Eye (tissue), 1 donor: ENCODE results near the gene TMEM236.

Source experiments
- DNase-seq: peaks from one replicate; pipeline ENCODE4 v3.0.0-alpha.2; 2015

TMEM236 gene

DNA sequence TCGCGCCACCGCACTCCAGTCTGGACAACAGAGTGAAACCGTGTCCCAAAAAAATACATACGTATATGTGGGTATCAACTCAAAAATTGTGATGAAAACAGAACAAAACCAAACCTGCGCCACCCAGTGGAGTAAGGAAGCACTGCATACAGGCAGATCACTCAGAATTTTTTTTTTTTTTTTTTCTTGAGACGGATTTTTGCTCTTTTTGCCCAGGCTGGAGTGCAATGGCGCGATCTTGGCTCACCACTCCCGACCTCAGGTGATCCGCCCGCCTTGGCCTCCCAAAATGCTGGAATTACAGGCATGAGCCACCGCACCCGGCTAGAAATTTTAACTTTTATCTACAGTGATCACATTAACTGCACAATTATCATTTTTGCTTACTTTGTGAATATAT lies 9.1 kb upstream of the TMEM236 start:
- peak; percentile 79 for DNase-seq

DNA sequence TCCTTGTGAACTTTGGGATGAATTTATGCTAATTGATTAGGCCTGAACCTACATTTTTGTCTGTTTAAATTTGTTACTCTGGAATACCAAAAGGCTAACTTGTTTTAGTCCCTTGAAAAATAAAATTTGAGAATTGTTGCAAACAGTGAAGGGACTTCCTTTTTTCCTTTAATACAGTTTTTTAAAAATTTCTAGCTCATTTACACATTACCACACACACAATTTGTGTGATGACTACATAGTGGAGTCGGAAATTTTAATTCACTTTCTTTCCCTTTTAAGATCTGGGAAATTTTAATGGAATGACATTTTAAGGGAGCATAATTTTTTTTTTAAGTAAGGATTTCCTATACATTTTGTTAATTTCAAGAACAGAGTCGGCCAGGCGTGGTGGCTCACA lies 8.6 kb upstream of the TMEM236 start:
- DNase-seq = no peak

DNA sequence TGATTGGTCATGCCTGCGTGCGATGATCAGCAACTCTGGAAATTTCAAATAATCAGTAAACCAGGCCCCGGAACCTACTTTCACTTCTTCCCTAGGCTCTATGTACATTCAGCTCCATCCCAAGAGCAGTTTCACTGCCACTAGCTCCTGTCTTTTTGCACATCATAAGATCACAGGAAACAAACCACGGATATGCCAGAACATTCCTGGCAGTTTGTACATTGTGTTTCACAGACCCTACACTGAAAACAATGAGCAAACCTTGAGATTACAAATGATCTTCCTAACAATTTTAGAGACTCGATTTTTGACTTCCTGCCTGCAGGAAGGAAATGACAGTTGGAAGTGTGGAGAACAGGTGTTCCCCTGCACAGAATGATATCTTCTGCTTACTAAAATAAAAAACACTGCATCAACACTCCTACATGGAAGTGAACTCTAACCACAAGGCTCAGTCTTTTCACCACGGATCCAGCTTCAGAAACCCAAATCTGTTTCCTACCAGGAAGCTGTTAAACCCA lies 7.6 kb upstream of the TMEM236 start:
- no peak for DNase-seq

DNA sequence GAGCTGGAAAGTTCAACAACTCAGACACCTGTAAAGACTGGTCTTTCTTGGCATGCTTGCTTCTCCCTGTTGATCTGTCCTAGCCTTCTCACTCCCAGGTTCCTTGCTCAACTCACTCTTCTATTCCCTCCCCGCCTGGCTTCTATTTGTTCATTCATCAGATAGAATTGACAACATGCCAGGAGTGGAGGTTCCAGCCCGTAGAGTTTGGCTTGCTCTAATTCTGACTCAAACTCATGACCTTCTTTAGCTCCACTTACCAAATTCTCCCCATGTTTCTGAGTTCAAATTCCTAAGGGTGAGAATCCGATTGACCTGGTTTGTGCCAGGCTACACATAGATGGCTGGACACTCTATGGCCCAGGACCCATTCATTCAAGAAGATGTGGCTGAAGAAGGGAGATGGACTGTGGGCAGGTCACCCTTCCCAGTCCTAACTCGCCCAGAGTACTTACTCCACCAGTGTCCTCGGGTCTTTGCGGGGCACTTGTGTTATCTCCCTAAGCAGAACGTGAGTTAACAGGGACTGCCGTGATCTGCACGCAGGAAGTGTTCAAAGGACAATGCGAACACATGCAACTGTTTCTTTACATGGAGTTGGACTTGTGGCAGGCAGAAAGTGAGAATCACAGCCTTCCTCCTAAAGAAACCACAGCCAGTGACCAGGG lies 4.0 kb upstream of the TMEM236 start:
- no peak for DNase-seq

DNA sequence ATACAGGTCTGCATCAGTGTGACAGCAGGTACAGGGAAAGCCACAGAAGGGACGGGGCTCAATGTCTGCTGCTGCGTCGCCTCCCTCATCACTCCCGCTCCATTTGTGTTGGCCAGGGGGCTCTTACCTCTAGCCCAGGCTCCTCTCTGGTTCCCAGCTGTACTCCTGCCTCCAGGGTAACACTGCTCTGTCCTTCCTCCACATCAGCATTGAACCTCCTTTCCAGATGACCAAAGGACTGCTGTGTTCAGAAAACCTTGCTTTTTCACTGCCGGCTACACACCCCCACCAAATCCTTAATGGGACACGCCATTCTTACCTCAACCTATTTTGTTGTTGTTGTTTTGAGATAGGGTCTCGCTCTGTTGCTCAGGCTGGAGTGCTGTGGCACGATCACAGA lies 2.1 kb upstream of the TMEM236 start:
- DNase-seq = no peak

DNA sequence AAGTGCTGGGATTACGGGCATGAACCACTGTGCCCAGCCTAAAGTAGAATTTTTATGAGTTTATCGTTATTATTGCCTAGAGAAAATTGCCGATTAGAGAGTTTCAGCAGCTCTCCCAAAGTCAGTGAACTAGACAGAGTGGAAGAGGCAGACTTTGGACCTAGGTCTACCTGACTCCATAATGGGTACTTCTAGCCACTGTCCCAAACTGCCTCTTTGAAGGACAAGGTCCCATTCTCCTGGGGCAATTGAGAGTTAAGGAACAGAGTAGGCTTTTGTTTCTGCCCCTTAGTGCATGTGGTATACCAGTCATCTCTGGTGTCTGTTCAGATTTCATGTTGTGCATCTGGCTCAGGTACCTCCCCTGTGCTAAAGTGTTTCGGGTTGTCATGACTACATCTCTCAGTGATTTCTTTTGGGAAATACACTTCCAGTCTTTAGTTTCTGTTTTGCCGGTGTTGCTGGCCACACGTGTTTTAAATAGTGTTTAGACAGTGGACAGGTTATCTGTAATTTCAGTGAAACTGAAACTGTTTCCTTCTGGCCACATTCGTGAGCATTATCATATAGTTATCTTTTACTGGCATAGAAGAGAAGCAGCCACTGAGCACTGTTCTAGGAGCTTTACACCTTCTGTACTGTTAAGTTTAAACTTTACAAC lies 4.7 kb downstream of the TMEM236 start:
- DNase-seq = no peak

DNA sequence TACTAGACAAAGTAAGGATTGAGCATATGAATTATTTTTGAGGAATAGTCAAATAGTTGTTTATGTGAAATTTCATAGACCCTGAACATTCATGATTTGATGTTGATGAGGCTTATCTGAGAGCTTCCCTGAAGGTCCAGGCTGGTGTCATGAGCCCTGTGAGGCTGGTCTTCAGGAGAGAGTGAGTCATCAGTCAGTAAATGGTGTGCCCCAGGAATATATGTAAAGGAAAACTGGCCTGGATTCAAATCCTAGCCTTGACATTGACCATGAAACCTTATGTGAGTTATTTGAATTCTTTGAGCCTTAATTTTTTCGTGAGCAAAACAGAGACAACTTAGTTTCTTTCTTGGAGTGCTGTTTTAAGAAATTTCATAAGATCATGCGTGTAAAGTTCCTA lies 6.2 kb downstream of the TMEM236 start:
- DNase-seq = no peak

DNA sequence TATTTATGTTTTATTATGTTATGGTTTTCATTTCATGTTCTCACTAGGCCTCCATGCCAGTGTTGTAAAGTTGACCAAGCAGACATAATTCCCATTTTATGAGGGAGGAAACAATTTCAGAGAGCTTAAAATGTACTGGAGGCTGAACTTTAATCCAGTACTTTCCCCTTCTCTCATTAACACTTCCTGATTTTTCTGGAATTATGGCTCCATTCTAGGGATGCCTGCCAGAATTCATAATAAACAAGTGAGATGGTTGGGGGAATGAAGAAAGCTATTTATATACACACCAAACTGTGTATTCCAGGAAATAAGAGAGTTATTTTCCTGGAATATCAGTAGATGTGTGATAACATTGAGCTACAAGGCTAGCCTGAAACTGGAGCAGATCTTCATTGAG lies 6.9 kb downstream of the TMEM236 start:
- DNase-seq = no peak

DNA sequence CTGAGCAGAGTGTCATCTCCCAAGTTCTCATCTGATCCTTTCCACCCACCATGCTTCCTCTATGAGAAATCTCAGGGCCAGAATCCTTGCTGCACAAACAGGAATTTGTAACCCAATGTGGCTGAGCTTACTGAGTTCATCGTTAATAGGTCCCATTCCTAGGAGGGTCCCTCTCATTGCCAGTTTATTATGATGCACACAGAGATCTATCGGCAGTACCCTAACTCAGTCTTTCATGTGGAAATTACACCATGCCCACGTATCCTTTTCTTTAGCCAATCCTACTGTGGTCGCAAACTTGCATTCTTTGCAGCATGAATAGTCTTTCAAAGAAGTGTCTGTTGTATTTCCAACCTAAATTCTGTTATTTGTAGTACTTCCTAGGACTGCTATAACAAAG lies 12.1 kb downstream of the TMEM236 start:
- DNase-seq = no peak

DNA sequence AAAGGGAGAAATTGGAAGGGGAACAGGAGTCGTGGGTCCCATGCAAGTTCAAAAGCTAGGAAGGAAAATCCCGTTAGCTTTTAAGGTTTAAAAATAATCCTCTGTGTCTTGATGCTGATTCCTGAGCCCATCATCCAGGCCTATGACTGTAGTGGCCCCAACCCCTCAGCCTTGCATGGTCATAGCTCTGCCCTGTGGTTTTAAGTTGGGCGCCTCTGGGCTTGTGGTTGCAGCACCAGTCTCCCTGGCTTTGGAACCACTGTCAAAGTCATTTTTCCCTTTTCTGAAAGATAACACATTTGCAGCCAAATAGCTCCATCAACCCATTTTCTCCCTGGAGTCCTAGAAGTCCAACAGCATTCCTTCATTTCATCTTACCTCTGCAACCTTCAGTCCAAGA lies 13.6 kb downstream of the TMEM236 start:
- DNase-seq = no peak

DNA sequence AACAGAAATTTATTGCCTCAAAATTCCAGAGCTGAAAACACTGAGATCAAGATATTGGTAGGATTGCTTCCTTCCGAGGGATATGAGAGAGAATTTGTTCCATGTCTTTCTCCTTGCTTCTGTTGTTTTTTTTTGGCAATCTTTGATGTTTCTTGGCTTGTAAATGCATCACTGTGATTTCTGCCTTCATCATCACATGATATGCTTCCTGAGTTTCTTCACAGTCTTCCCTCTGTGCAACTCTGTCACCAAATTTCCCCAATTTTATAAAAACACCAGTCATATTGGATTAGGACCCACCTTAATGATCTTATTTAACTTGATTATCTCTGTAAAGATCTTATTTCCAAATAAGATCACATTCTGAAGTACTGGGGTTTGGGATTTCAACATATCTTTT lies 14.7 kb downstream of the TMEM236 start:
- DNase-seq = no peak

DNA sequence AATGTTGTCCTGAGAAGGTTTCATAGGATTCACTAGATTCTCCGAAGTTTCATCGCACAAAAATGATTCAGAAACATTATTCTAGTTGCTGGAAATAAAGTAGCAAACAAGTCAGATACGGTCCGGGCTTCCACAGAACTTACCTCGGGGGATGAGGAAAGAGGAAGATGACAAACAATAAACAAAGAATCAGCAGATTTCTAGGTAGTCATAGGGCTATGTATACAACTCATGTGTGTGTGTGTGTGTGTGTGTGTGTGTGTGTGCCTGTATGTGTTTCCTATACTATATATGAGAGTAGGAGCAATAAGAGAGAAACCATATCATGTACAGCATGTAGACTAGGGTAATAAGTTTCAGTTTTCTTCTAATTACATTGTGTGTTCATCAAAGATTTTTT lies 16.5 kb downstream of the TMEM236 start:
- no peak for DNase-seq

DNA sequence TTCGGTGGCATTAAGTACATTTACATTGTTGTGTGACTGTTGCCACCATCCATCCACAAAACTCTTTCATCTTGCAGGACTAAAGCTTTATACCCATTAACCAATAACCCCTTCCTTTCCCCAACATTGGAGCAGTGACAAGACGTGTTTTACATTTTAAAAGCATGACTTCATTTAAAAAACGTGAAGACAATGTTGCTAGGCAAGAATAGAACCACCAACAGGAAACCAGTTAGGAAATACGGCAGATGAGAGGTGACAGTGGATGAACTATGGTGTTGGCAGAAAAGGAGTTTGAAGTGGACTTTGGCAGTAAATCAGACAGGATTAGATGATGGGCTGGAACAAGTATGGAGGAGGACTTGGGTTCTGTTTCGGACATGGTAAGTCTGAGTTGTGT lies 17.0 kb downstream of the TMEM236 start:
- DNase-seq = no peak

DNA sequence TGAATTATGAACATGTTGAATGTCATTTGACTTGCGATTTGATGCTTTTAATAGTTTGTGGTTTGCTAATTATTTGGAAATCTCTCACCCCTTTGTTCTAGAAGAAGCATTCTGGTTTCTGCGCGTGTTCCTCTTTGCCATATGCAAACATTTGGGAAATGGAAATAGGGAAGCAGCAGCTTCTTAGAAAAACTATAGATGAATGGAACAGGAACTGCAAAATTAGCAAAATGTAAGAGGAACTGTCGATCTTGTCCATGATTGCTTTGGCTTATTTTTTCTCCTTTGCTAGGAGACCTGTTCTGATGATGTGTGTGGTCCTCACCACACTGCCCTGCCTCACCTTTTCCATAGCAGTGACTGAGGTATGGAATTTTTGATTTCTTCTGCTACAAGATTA lies 19.0 kb downstream of the TMEM236 start:
- no peak for DNase-seq

DNA sequence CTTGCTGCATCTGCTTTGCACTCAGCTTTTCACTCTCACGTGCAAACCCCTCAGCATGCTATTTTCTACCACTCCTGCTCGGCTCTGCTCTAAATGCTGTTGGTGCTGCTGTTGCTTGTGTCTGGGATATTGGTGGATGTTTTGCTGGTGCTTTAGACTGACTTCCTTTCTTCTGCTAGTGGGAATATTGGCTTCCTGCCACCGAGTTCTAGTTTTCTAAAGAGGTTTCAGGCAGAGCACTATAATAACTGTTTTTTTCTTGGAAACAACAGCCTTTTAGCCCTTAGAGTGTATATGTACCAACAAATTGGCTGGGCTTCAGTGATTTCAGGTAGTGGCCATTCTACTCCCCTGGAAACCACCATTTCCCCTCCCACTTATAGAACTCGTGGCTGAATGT lies 27.8 kb downstream of the TMEM236 start:
- no peak for DNase-seq

DNA sequence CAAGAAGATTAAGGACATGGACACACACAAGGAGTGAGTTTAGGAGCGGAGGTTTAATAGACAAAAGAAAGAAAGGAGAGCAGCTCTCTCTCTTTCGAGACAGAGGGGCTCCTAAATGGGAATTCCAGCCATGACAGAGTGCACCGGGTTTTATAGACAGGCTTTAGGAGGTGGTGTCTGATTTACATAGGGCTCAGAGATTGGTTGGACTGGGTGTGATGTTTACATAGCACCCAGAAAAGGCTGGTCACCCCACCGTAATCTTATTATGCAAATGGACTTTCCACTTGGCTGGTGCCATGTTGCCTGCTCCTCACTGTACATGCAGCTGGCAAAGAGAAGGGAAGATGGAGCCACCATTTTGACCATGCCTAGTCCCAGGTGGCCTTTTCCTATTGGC lies 28.7 kb downstream of the TMEM236 start:
- no peak for DNase-seq

DNA sequence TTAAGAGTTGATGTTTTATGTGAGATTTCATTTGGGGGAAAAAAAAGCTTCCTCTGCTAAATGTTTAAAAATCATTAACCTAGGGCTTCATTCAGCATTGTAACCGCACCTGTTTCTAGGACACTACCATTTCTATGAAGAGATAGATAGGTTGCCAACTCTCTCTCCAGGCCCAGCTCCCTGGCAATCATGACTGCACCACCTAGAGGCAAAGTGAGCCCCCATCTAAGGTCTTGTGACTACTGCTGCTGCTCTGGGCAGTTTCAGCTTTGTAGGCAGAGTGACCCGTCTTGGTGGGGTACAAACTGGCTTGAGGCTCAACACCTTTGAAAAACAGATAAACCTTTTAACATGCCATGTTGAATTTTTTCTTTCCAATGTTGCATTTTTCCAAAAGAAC lies 29.9 kb downstream of the TMEM236 start:
- no peak for DNase-seq

DNA sequence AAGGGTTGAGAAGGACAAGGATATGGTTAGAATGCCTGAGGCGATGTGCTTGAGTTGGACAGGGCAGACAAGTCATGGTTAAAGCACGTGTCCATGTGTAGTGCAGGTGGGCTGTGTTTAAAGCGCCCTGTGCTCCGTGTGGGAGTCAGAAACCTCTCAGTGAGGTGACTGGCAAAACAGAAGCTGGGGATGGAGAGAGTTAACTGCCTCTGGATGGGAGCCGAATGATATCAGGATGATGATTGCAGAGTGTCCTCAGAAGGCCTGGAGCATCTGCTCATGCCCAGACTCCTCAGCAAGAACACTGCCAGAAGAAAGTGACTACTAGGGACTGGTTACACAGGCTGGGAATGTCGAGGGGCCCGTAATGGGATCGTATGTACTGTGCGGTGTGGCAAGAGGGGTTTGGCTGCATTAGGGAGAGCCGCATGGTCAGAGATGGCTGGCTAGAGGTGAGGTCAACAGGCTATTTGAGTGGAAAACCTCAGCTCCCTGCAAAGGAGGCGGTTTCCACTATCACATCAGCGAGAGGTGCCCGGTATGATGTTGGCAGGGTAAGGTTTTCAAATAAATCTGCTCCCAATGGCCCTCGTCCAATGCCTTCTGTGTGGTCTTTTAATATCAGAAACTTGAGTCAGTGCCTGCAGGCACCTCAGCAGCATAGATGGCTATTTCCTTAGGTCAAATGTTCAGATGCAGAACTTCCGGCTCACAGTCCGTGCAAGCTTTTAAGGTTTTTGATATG lies 31.1 kb downstream of the TMEM236 start:
- DNase-seq = no peak

DNA sequence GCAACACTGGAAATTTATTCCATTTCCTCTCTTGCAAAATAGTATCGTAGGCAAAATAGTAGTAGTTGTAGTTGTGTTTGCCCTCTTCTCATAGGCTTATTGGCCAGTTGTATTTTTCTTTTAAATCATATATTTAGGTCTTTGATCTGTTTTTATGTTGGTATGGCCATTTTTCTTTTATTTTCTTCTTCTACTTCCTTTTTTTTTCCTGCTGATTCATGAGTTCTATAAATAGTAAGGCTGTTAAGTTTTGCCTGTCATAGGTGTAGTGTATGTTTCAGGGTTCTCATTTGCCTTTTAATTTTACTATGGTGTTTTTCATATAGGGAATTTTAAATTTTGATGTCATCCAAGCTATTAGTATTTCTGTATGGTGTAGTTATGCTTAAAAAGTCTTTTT lies 31.8 kb downstream of the TMEM236 start:
- DNase-seq = no peak

DNA sequence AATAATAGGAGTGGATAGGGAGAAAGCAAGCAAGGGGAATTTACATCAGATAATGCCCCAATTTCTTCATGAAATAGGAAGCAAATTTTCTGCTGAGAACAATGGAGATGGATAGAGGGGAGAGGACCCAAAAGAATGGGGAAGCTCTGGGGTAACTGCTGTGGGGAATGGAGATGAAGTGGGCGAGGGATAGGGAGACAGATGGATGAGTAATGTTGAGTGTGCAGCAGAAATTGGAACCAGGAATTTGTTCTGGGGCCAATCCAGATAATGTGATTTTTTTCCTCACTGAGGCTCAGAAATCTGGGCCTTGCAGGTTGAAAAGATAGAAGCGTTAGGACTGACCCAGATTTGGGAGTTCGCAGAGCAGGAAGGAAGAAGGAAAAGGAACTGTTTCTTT lies 32.7 kb downstream of the TMEM236 start:
- DNase-seq = no peak

DNA sequence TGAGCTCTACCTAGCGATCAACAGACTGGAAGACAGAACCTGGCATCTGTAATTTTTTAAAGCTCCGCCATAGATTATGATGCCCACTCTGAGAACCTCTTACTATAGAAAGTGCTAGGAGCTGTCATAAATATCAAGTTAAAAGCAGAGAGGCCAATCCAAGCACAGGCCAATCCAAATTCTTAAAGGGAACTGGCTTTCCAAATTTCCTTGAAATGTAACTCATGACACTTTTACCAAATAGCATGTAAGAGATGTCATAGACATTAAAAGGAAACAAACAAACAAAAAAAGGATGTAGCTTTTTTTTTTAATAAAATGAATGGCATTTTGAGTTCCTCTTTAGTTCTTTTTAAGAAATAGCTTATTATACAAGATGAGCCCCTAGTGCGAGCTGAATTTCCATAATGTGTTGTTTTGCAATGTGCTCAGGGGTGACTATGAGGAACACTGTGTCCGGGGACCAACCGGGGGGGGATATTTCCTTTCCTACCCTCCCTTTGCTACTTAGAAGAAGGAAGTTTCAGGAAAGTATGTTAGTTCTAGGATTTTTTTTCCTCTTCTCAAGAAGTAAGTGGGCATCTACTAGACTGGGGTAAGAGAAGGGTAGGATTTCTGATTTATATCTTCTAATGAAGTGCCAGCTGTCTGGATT lies 33.4 kb downstream of the TMEM236 start:
- no peak for DNase-seq

DNA sequence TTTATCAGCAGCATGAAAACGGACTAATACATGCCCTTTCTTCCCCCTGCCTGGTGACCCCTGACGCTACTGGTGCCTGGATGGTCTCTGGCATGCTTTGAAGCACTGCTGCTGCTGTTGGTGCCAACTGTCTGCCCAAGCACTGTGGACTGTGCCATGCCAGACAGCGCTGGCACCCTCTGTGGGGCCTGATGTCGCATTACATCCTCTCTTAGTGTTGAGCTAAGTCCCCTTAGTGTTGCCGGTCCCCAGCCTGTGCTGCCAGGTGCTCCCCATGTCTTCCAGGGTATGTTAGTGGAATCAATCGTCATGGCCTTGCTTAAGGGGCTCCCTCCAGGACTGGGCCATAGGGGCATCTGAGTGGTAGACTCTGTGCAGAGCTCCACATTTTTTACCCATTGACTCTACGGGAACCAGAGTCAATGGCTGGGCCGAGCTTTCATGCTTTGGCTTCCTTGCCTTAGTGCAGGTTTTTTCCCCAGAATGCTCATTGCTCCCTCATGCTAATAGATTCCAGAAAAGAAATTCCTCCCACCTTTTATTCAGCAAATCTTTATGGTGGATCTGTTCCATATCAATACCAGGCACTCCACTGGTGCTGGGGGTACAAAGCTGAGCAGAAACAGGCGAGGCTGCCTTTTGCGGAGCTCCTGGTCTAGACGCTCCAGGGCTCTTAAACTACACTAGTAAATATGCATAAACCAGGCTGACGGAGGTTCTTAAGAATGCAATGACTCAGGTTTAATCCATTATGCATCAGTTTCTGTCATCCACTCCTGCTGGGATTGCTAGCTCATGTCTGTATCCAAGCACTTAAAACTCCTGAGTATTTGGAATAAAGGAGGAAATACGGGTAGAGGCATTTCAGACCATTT lies 35.3 kb downstream of the TMEM236 start:
- DNase-seq = peak; percentile 61

DNA sequence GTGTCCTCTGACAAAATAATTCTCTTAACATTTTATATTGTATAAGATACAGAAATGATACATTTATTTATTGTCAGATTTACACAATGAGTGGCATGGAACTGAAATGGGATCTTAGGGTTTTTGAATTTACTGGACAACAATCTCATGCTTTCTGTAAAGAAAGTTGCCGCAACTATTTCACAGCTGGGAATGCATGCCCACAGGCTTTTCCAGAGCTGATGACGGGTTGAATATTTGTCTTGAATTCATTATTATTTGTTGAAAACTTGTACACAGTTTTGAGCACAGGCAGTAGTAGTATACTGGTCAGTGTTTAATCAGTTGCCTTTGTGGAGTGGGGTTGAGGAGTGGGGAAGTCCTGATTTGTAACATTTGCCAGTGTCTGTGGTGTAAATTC lies 36.6 kb downstream of the TMEM236 start:
- no peak for DNase-seq
